GM19452 (cell line): Measurements from ENCODE around the gene RGS8.
"Not testable (repeated sequence)": the region's sequence is repeated elsewhere in the genome, so short reads cannot be mapped to it uniquely, and the experiment has no call there.

Source experiments
- ATAC-seq: cut with Tn5 transposase; IDR thresholded peaks from one replicate; pipeline ENCODE4 v1.9.1; 2021; ENCODE audit not compliant: unreplicated experiment

RGS8 gene

GRCh38 chr1:182702826-182703524 lies 18.6 kb upstream of the RGS8 start:
- ATAC-seq, result no peak

- no peak for ATAC-seq
Observed at GRCh38 chr1:182700351-182700709, 15.9 kb upstream of the RGS8 start.

DNA sequence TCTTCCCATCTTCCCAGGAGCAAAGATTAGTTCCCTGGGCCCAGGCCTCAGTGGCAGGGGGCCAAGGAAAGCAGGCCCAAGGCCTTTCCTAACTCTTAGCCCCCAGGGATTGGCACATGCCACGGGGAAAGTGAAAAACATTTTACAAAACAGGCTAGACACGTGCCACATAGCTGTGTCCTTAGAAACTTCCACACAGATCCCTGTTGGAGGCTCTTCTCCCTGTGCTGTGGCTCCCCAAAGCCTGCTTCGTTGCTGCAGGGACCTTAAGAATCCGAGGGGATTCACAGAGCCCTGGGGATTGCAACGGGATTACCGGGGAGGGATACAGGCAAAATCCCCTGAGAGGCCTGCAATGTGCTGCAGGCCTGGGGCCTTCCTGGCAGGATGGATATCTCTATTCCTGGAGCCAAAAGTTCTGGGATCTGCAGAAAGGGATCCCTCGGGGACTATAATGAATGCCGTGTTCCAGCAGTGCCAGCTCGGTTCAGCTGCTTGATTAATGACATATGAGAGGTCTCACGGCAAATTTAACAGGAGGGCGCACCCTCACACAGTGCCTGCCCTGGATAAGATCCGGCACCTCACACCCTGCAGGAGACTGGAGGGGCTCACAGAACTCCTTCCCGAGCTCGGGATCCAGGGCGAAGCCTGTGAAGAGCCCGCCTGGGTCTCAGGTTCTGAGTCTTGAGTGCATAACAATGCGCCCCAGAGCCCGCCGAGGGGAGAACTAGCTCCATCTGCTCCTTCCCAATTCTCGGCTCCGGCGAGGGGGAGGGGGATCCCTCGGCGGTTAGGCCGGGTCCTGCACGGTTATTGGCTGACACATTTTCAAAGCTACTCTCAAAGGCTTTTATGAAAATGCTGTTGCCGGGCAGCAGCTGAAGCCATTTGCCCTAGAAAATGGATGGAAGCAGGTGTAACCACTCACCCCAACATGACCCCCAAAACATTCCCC lies 15.3 kb upstream of the RGS8 start:
- no peak for ATAC-seq

- no peak for ATAC-seq
Observed at GRCh38 chr1:182698971-182699370, 14.6 kb upstream of the RGS8 start.

DNA sequence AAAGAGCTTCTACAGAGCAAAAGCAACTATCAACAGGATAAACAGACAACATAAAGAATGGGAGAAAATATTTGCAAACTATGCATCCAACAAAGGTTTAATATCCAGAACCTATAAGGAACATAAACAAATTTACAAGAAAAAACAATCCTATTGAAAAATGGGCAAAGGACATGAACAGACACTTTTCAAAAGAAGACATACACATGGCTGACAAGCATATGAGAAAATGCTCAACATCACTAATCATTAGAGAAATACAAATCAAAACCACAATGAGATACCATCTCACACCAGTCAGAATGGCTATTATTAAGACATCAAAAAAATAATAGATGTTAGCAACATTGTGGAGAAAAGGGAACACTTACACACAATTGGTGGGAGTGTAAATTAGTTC lies 8.8 kb upstream of the RGS8 start:
- ATAC-seq, result not testable (repeated sequence)

DNA sequence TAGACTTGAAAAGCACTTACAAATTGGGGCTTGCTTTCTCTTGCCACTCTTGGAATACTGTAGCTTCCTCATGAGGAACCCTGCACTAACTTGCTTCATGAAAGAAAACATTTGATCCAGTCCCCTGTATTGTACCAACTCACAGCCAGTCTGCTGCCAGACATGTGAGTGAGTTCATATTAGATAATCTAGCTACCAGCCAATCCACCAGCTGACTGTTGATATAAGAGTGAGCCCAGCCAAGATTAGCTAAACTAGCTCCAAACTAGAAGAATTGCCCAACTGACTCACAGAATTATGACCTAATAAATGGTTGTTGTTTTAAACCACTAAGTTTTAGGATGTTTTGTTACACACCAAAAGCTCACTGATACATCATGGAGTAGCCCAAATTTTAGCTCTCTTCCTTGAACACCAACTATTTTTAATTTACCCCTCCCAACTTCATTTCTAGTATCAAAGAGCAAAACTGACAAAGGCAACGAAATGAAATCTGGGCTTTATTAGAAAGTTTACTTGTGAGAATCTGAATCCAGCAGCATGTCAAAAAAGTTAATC lies 6.6 kb upstream of the RGS8 start:
- ATAC-seq, result no peak

DNA sequence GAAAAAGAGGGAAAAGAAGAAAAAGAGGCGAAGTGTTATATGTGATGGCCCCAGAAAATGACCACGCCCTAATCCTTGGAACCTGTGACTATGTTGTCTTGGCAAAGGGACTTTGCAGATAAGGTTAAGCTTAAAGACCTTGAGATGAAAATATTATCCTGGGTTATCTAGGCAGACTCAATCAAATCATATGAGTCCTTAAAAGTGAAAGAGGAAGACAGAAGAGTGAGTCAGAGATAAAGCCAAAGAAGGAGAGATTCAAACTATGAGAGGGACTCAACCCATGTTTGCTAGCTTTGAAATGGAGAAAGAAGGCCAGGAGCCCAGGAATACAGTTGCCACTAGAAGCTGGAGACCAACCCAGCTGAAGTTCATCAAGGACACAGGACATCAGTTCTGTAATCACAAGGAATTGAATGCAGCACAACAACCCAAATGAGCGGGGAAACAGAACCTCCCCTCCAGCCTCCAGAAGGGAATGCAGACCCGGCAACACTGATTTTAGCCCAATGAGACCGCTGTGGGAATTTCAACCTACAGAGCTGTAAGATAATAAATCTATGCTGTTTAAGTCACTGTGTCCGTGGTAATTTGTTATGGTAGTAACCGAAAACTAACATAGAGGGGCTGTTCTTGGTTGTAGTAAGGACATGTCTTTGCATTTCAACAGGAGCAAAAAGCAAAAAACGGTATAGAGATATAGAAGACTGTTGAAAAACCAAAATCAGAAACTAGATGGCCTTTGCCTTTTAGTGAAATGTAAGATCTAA lies 4.2 kb upstream of the RGS8 start:
- no peak for ATAC-seq

GRCh38 chr1:182687361-182687760 lies 3.0 kb upstream of the RGS8 start:
- ATAC-seq, result no peak

- no peak for ATAC-seq
Observed at GRCh38 chr1:182686446-182686845, 2.1 kb upstream of the RGS8 start.

- no peak for ATAC-seq
Observed at GRCh38 chr1:182685215-182685614, 828 bp upstream of the RGS8 start.

DNA sequence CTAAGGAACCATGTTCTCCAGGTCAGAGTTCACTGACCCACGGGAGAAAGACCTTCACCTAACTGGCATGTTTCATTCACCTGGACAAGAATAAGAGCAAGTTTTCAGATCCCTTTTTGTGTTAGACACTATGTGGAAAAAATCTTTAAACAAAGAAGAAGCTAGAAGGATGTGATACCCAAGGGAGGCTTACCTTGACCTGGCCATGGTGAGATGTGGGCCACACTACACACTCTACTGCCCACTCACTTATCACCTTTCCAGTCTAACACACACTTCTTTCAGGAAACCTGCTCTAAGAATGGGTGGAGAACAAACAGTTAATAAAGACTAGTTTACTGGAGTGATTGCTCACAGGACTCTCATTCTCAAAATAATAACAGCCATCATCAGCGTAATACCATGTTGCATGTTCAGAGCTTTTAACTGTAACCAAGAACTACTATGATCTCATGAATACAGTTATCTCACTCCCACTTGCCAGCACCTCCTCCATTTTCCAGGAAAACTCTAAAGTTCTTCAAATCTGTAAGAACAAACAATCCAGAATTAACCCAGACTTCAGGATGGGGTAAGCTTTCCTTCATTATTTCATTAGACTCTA lies 1.4 kb downstream of the RGS8 start:
- ATAC-seq, result no peak

DNA sequence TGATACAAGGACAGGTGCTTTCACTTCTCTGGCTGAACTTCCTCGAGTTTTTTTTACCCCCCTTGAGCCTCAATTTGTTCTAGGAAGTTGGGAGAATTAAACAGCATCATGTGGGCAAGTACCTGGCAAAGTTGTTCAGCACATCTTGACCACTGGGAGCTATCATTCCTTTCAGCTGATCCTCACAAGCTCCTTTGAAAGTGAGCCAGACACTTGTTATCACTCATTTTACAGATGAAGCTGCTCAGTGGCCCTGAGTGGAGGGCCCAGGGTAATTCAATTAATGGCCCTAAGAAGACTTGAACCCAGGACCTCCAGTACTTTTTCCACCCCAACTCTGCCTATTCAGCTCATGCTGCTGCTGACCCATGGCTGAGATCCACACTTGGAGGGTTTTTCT lies 2.0 kb downstream of the RGS8 start:
- ATAC-seq, result no peak

GRCh38 chr1:182681568-182681912 lies 2.8 kb downstream of the RGS8 start:
- ATAC-seq, result no peak

GRCh38 chr1:182680901-182681567 lies 3.4 kb downstream of the RGS8 start:
- ATAC-seq, result no peak

DNA sequence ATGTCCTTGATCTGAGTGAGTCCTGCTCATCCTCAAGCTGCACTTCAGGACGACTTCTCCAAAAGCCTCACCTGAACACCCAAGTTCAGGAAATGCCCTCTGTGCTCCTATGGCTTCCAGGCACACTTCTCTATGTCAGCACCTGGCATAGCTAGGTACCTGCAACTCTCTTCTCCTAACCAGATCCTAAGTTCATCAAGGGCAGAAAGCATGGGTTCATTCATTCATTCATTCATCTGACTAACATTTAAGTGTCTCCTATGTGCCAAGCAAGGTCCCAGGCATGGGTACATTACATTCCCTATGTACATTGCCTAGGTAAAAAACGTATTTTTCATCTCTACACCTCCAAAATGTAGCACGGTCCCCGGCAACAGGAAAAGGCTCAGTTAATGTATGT lies 4.0 kb downstream of the RGS8 start:
- ATAC-seq, result no peak

- no peak for ATAC-seq
Observed at GRCh38 chr1:182679684-182680083, 4.7 kb downstream of the RGS8 start.

GRCh38 chr1:182677397-182678098 lies 6.8 kb downstream of the RGS8 start:
- ATAC-seq, result peak; percentile 93

DNA sequence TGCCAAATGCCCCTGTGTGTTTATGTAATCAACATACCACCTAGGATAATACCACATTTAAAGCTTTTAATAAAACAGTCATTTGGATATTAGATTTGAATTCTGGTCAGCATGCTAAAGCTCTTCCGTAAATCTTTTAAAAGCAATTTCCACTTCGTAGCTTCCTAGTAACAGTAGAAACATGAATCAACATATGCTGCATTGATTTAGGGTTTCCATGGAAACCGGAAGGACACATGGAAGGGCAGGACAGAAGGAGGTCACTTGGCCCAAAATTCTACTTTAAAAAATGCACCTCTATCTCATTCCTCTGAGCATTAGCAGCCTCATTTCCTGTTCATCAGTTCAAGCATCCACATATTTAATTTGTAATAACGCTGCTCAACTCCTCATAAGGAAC lies 8.1 kb downstream of the RGS8 start:
- ATAC-seq, result no peak

DNA sequence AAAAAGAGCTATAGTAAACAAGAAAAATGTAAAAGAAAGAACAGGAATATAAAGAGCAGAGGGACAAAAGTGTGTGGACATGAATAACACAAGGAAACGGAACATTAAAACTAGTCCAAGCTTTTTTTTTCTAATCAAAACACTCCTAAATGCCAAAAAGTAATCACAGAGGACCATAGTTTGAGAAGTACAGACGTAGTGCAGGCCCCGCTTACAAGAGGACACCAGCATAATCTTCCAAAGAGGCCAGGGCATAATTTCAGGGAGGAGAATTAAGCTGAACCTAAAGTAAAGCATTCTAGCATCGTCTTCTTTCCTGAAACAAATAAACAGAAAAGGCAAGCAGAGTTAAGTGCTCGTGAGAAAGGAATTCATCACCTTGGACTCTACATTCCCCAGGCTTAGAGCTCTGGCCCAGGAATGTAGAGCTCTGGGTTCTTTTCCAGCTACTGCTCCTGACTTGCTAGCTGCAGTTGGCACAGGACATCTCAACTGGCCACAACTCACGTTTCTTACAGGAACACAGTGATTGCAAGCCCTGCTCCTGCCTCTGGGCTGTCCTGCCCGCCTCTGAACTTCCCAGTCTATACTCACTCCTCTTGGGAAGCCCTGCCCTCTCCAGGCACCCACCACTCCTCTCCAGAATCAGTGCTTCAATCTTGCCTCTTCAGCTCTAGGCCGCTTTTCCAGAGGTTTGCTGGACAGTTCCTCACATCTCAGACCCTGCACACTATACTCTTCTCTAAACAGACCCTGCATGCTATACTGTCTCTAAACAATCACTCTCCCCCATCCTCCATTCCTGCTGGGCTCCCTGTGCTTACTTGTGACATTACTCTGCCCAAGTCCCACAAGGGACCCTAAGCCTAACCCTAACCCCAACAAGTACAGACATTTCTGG lies 9.8 kb downstream of the RGS8 start:
- ATAC-seq, result no peak
